Measurements from ENCODE around the gene FOXJ1. TPM values are rescaled to one million over a fixed set of nuclear protein-coding genes. Genes with fewer than 3 reads are reported as not detected.

The FOXJ1 gene
- total RNA-seq, 3 donors from 2014 or later (not counting 1 experiment from before 2014, with no cell fraction given), result 0.21 to 0.93 (median 0.36) TPM

DNA sequence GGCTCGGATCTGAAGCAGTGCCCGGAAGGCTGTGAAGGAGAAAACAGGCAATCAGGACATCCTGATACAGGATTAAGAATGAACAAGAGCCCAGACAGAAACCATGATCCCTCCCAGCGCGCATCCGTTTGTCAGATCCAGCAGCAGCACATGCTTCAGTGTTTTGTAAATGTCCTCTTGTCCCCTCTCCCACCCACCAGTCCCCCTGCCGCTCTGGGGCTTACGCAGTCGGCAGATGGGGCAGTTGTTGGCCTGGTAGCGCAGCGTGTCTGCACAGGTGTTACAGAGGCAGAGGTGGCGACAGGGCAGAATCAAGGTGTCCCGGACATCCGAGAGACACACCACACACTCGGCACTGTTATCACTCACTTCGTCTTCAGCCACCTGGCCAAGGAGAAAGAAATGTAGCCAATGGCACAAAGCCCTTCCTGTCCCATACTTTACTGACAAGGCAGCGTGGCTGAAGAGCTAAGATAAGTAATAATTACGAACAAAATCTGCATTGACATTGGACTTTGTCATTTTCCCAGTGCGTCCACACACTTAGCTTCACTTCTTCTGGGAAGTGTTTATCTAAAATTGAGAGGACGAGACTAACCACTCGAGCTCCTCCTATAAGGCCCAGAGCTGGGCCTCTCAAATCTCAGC, 20.7 kb upstream of the FOXJ1 start:
- Mint-ChIP-seq H3K9me3 (no peaks in the 10 kb centered on the region), H3K4me3 (no peak overlapping the region), H3K27me3 (ENCODE audit: low read depth in 2 of 2) (no peaks in the 10 kb centered on the region), H3K36me3 (no peaks in the 10 kb centered on the region), H3K4me1 (no peaks in the 10 kb centered on the region), H3K27ac (no peak overlapping the region)
- Histone ChIP-seq H3K4me3 (ENCODE audit: low read length) (no peak overlapping the region), H3K27ac (ENCODE audit: low read length) (no peak overlapping the region), H3K36me3 (ENCODE audit: control insufficient read depth, insufficient read depth, low read length) (no peaks in the 10 kb centered on the region), H3K4me1 (ENCODE audit: control insufficient read depth, insufficient read depth, low read length) (no peaks in the 10 kb centered on the region), H3K27me3 (ENCODE audit: control insufficient read depth, insufficient read depth, low read length) (no peaks in the 10 kb centered on the region), H3K9me3 (ENCODE audit: control insufficient read depth, insufficient read depth, low read length) (no peaks in the 10 kb centered on the region)
- WGBS (ENCODE audit: insufficient coverage), result 97% methylated on average over 20 of the region's 20 CpGs
- ATAC-seq, result no peak
- intact Hi-C loops (cut with micrococcal nuclease), result no loop called here
- no peak for DNase-seq
- TF ChIP-seq, protein P1, sequence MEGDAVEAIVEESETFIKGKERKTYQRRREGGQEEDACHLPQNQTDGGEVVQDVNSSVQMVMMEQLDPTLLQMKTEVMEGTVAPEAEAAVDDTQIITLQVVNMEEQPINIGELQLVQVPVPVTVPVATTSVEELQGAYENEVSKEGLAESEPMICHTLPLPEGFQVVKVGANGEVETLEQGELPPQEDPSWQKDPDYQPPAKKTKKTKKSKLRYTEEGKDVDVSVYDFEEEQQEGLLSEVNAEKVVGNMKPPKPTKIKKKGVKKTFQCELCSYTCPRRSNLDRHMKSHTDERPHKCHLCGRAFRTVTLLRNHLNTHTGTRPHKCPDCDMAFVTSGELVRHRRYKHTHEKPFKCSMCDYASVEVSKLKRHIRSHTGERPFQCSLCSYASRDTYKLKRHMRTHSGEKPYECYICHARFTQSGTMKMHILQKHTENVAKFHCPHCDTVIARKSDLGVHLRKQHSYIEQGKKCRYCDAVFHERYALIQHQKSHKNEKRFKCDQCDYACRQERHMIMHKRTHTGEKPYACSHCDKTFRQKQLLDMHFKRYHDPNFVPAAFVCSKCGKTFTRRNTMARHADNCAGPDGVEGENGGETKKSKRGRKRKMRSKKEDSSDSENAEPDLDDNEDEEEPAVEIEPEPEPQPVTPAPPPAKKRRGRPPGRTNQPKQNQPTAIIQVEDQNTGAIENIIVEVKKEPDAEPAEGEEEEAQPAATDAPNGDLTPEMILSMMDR (IDR thresholded peaks at IDR 0.05), result no peak

DNA sequence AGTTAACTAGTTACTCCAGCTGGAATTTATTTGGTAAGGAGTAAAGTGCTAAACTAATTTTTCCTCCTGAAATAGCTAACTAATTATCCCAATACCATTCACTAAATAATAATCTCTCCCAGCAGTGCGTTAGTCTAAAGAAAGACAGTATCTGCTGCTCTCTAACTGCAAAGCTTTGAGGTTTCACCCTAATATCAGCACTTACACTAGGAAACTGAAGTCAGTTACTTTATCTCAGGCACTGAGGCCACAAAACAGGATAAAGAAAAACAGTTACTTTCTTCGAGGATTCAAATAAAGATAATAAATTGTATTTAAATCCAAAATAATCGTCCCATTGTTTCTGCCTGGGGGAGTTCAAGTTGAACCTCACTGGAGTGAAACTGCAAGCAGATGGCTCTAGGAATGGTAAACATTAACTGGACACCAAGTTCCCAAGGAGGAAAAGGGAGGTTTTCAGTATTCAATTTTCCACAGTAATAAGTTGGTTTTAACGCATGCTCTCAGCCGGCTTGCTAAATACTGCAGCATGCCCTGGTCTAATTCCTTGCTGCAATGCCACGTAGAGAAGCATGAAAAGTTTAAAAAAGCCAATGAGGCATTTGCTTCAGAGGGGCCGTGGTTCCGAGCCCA, 20.0 kb upstream of the FOXJ1 start:
- no peak overlapping the region for H3K27ac Mint-ChIP-seq
- no peaks in the 10 kb centered on the region for H3K9me3 ChIP-seq (ENCODE audit: control insufficient read depth, insufficient read depth, low read length)
- no peaks in the 10 kb centered on the region for H3K36me3 Mint-ChIP-seq
- TF ChIP-seq, protein P1 (IDR thresholded peaks at IDR 0.05), result no peak
- H3K4me1 ChIP-seq (ENCODE audit: control insufficient read depth, insufficient read depth, low read length), result no peaks in the 10 kb centered on the region
- no peaks in the 10 kb centered on the region for H3K27me3 ChIP-seq (ENCODE audit: control insufficient read depth, insufficient read depth, low read length)
- H3K4me1 Mint-ChIP-seq, result no peaks in the 10 kb centered on the region
- H3K9me3 Mint-ChIP-seq, result no peaks in the 10 kb centered on the region
- H3K27ac ChIP-seq (ENCODE audit: low read length), result no peak overlapping the region
- no peak overlapping the region for H3K4me3 ChIP-seq (ENCODE audit: low read length)
- H3K36me3 ChIP-seq (ENCODE audit: control insufficient read depth, insufficient read depth, low read length), result no peaks in the 10 kb centered on the region
- ATAC-seq, result no peak
- no peaks in the 10 kb centered on the region for H3K27me3 Mint-ChIP-seq (ENCODE audit: low read depth in 2 of 2)
- no peak overlapping the region for H3K4me3 Mint-ChIP-seq
- DNase-seq, result no peak
- intact Hi-C loops (cut with micrococcal nuclease), result no loop called here
- 93% methylated on average over 7 of the region's 8 CpGs for WGBS (ENCODE audit: insufficient coverage)

DNA sequence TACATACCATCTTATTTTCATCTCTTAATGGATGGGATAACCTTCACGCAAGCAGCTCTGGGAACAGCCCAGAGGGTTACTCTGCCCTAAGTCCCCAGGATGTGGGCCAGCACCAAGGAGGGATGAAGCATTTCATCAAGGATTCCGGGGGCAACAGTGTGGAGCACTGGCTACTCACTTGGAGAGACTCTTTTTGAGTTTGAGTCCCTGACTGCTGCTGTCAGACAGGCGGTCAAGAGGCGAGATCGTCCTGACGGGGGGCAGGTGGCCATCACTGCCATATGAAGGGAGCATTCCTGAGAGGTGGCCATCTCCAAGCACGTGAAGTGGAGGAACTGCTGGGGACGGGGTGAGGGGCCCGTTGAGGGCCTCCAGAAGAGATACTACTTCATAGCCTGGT, 18.1 kb upstream of the FOXJ1 start:
- Histone ChIP-seq H3K27me3 (ENCODE audit: control insufficient read depth, insufficient read depth, low read length) (no peaks in the 10 kb centered on the region), H3K4me3 (ENCODE audit: low read length) (no peak overlapping the region), H3K27ac (ENCODE audit: low read length) (no peak overlapping the region), H3K36me3 (ENCODE audit: control insufficient read depth, insufficient read depth, low read length) (no peaks in the 10 kb centered on the region), H3K4me1 (ENCODE audit: control insufficient read depth, insufficient read depth, low read length) (no peaks in the 10 kb centered on the region), H3K9me3 (ENCODE audit: control insufficient read depth, insufficient read depth, low read length) (no peaks in the 10 kb centered on the region)
- 95% methylated on average over 9 of the region's 9 CpGs for WGBS (ENCODE audit: insufficient coverage)
- no peak for ATAC-seq
- Mint-ChIP-seq H3K4me1 (no peaks in the 10 kb centered on the region), H3K9me3 (no peaks in the 10 kb centered on the region), H3K36me3 (no peaks in the 10 kb centered on the region), H3K4me3 (no peak overlapping the region), H3K27me3 (ENCODE audit: low read depth in 2 of 2) (no peaks in the 10 kb centered on the region), H3K27ac (no peak overlapping the region)
- no peak for DNase-seq
- TF ChIP-seq, protein P1 (IDR thresholded peaks at IDR 0.05), result no peak
- intact Hi-C loops (cut with micrococcal nuclease), result no loop called here

DNA sequence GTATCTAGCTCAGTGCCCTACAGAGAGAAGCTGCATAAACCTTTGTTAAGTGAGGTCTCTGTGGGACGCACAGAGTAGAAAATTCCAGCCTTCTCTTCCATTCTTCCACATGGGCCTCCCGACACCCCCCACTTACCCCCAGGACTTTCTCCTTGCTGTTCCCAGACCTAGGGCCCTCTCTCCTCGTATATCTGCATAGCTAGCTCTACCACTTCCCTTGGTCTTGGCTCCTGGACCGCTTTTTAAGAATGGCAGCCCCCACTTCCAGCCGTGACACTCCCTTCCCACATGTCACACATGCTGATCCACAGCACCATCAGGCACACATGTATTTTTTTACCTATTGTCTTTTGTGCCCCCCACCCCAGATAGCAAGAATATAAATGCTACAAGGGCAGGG, 16.7 kb upstream of the FOXJ1 start:
- DNase-seq (no peak), ATAC-seq (no peak)
- Histone ChIP-seq H3K27me3 (ENCODE audit: control insufficient read depth, insufficient read depth, low read length) (no peaks in the 10 kb centered on the region), H3K9me3 (ENCODE audit: control insufficient read depth, insufficient read depth, low read length) (no peaks in the 10 kb centered on the region), H3K36me3 (ENCODE audit: control insufficient read depth, insufficient read depth, low read length) (no peaks in the 10 kb centered on the region), H3K4me3 (ENCODE audit: low read length) (no peak overlapping the region), H3K4me1 (ENCODE audit: control insufficient read depth, insufficient read depth, low read length) (no peaks in the 10 kb centered on the region), H3K27ac (ENCODE audit: low read length) (no peak overlapping the region)
- no peak overlapping the region for H3K4me3 Mint-ChIP-seq
- H3K4me1 Mint-ChIP-seq, result no peaks in the 10 kb centered on the region
- WGBS (ENCODE audit: insufficient coverage), result 89% methylated on average over 5 of the region's 5 CpGs
- no peaks in the 10 kb centered on the region for H3K36me3 Mint-ChIP-seq
- no peaks in the 10 kb centered on the region for H3K9me3 Mint-ChIP-seq
- H3K27ac Mint-ChIP-seq, result no peak overlapping the region
- no peaks in the 10 kb centered on the region for H3K27me3 Mint-ChIP-seq (ENCODE audit: low read depth in 2 of 2)
- intact Hi-C loops (cut with micrococcal nuclease), result no loop called here
- TF ChIP-seq, protein P1 (IDR thresholded peaks at IDR 0.05), result no peak

All from natural killer cell (primary cell).